ENCODE data around the gene ANK3.
A peak's percentile ranks its signal among the peaks of the same experiment; 100 is the strongest.

The ANK3 gene

GRCh38 chr10:60123668-60124067 is 266.0 kb downstream of the ANK3 start:
- no peak for DNase-seq (ENCODE audit: low read depth, low spot score)
- TF ChIP-seq, protein P1, sequence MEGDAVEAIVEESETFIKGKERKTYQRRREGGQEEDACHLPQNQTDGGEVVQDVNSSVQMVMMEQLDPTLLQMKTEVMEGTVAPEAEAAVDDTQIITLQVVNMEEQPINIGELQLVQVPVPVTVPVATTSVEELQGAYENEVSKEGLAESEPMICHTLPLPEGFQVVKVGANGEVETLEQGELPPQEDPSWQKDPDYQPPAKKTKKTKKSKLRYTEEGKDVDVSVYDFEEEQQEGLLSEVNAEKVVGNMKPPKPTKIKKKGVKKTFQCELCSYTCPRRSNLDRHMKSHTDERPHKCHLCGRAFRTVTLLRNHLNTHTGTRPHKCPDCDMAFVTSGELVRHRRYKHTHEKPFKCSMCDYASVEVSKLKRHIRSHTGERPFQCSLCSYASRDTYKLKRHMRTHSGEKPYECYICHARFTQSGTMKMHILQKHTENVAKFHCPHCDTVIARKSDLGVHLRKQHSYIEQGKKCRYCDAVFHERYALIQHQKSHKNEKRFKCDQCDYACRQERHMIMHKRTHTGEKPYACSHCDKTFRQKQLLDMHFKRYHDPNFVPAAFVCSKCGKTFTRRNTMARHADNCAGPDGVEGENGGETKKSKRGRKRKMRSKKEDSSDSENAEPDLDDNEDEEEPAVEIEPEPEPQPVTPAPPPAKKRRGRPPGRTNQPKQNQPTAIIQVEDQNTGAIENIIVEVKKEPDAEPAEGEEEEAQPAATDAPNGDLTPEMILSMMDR (IDR thresholded peaks at IDR 0.05; ENCODE audit: insufficient read depth, low read length, missing control alignments): no peak
- POLR2A ChIA-PET: no interaction called here
- CTCF ChIA-PET: interaction anchor here (2.9 kb wide), 1 partner anchor 9 kb away, joined by 22 read pairs; no protein-coding TSS in a partner anchor
- no peak overlapping the region for H3K4me3 ChIP-seq (ENCODE audit: low read depth, low read length)

DNA sequence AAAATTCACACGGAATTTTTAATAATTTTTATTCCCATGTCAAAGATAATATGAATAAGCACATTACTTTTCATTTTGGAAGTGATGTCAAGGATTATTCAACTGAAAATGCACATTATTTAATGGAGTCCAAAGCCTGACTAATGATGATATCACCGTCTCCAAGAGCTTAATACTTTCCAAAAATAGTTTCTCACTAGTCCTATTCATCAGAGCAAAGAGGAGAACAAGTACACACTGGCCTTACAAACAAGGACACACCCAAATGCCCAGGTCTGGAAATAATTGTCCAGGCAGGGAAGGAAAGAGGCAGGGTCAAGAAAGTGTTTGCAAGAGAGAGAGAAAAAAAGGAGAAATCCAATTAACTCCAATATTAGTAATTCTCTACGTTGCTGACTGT is 266.5 kb downstream of the ANK3 start:
- TF ChIP-seq, protein P1 (IDR thresholded peaks at IDR 0.05; ENCODE audit: insufficient read depth, low read length, missing control alignments): no peak
- no peak for DNase-seq (ENCODE audit: low read depth, low spot score)
- H3K4me3 ChIP-seq (ENCODE audit: low read depth, low read length): no peak overlapping the region
- ChIA-PET POLR2A (no interaction called here), CTCF (interaction anchor here (1.2 to 2.9 kb wide), 4 partner anchors 8 to 86 kb away, joined by 3 to 22 read pairs (median 5); no protein-coding TSS in a partner anchor)

DNA sequence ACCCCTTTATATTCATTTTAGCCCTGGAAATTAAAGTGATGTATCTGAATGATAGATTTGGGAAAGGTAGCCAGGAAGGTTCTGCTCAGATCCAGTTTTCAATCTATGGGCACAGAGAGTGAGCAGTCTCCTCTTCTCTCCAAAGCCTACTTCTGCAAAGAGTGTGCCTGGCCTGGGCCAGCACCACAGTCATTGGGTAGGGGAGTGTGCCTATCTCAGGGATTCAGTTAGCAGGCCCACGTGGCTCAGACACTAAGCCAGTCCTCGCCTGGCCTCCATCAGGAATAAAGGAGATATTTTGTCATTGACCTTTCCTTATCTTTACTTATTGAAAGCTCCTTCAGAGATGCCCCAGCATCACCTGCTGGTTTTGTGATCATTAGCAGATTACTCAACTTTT is 267.5 kb downstream of the ANK3 start:
- no peak for DNase-seq (ENCODE audit: low read depth, low spot score)
- no peak overlapping the region for H3K4me3 ChIP-seq (ENCODE audit: low read depth, low read length)
- POLR2A ChIA-PET: no interaction called here
- CTCF ChIA-PET: interaction anchor here (1.2 to 2.9 kb wide), 5 partner anchors 7 to 87 kb away, joined by 3 to 22 read pairs (median 5); no protein-coding TSS in a partner anchor
- TF ChIP-seq, protein P1 (IDR thresholded peaks at IDR 0.05; ENCODE audit: insufficient read depth, low read length, missing control alignments): no peak

DNA sequence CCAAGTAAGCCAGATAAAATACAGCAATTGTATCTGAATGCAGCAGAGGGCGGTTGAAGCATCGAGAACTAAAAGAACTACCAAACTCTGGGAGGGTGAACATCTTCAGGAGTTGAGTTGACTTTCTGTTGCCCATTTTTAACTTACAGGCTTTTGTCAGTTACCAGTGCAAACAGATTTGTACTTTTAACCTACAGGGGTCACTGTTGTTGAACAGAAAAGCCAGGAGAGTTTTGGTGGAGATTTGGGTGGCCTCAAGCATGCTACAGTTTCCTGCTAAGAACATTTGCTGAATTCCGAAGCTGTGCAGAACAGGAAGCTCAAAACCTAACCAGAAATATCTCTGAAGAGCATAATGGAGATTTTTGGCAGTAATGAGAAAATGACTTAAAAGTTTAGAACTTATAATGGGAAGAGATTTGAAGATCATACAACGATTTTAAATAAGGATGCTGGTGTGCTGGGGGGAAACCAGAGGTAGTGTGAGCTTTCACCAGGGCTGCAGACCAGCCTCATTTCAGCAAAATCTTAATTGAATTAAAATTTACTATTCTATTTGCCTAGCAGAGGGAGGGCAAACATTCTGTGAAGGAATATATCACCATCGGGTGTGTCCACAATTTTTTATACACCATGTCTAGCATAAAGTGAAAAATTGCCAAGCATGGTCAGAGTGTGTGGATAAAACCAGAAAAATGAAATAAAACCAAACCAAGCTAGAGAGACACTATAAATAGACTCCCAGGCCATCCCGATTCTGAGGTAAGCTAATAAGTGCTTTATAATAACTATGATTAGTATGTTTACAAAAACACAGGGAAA is 274.7 kb downstream of the ANK3 start:
- no peak overlapping the region for H3K4me3 ChIP-seq (ENCODE audit: low read depth, low read length)
- TF ChIP-seq, protein P1 (IDR thresholded peaks at IDR 0.05; ENCODE audit: insufficient read depth, low read length, missing control alignments): peak; percentile 42
- POLR2A ChIA-PET: no interaction called here
- CTCF ChIA-PET: interaction anchor here (0.7 to 7.5 kb wide), 43 partner anchors 9 to 531 kb away, joined by 3 to 234 read pairs (median 5); no protein-coding TSS in a partner anchor
- peak; percentile 52 for DNase-seq (ENCODE audit: low read depth, low spot score)

GRCh38 chr10:60110739-60111138 is 278.9 kb downstream of the ANK3 start:
- DNase-seq (ENCODE audit: low read depth, low spot score): no peak
- ChIA-PET POLR2A (no interaction called here), CTCF (no interaction called here)
- no peak overlapping the region for H3K4me3 ChIP-seq (ENCODE audit: low read depth, low read length)
- TF ChIP-seq, protein P1 (IDR thresholded peaks at IDR 0.05; ENCODE audit: insufficient read depth, low read length, missing control alignments): no peak

GRCh38 chr10:60107308-60107976 is 282.2 kb downstream of the ANK3 start:
- TF ChIP-seq, protein P1 (IDR thresholded peaks at IDR 0.05; ENCODE audit: insufficient read depth, low read length, missing control alignments): no peak
- no peak for DNase-seq (ENCODE audit: low read depth, low spot score)
- H3K4me3 ChIP-seq (ENCODE audit: low read depth, low read length): no peak overlapping the region
- ChIA-PET CTCF (interaction anchor here (0.6 to 3.5 kb wide), 5 partner anchors 8 to 102 kb away, joined by 3 to 23 read pairs (median 5); no protein-coding TSS in a partner anchor), POLR2A (no interaction called here)

Data from AG04449 (cell line).